ENCODE results near the gene PTPRD.
"Not testable (repeated sequence)": the region's sequence is repeated elsewhere in the genome, so short reads cannot be mapped to it uniquely, and the experiment has no call there.

The PTPRD gene

GRCh38 chr9:8713811-8714165 is 1899.0 kb downstream of the PTPRD start:
- in situ Hi-C loops (cut with MboI; ENCODE audit: low sequenced_read_pairs), result no loop called here

DNA sequence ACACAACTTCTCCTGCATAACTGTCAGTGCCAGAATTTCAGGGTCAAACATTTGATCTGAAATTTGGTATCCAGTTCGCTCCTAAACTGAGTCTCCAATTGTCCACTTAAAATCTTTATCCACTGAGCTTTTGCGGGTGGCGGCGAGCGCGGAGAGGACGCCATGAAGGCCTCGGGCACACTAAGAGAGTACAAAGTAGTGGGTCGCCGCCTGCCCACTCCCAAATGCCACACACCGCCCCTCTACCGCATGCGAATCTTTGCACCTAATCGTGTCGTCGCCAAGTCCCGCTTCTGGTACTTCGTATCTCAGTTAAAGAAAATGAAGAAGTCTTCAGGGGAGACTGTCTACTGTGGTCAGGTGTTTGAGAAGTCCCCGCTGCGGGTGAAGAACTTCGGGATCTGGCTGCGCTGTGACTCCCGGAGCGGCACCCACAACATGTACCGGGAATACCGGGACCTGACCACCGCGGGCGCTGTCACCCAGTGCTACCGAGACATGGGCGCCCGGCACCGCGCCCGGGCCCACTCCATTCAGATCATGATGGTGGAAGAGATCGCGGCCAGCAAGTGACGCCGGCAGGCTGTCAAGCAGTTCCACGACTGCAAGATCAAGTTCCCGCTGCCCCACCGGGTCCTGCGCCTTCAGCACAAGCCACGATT is 1899.5 kb downstream of the PTPRD start:
- in situ Hi-C loops (cut with MboI; ENCODE audit: low sequenced_read_pairs), result no loop called here

DNA sequence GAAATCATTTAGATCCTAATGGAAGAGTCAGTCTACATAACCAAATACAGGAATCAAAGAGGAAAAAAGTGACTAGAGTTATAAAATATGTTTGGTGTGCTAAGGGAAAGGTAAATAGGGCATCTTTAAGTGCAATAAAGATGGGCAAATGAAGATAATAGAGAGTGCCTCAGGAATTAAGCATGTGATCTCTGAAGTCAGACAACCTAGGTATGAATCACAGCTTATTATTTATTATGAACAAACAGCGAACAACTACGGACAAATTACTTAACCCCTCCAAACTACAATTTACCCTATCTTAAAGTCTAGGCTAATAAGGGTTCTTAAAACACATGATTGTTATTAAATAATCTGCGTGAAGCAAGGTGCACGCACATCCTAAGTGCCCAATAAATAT is 1903.1 kb downstream of the PTPRD start:
- in situ Hi-C loops (cut with MboI; ENCODE audit: low sequenced_read_pairs), result no loop called here

DNA sequence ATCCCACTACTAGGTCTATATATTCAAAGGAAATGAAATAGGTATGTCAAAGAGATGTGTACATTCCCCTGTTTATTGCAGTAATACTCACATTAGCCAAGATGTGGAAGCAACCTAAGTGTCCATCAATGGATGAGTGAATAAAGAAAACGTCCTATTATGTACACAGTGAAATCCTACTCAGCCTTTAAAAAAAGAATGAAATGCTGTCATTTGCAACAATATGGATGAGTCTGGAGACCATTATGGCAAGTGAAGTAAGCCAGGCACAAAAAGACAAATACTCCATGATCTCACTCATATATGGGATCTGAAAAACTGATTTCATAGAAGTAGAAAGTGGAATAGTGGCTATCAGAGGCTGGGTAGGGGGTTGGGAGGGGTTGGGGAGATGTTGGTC is 1904.1 kb downstream of the PTPRD start:
- in situ Hi-C loops (cut with MboI; ENCODE audit: low sequenced_read_pairs), result no loop called here

GRCh38 chr9:8706998-8707397 is 1905.8 kb downstream of the PTPRD start:
- in situ Hi-C loops (cut with MboI; ENCODE audit: low sequenced_read_pairs), result no loop called here

- in situ Hi-C loops (cut with MboI; ENCODE audit: low sequenced_read_pairs), result no loop called here
These were observed 1906.3 kb downstream of the PTPRD start for GRCh38 chr9:8706531-8706930.

- in situ Hi-C loops (cut with MboI; ENCODE audit: low sequenced_read_pairs), result no loop called here
These were observed 1906.9 kb downstream of the PTPRD start for GRCh38 chr9:8705861-8706260.

GRCh38 chr9:8703904-8704303 is 1908.9 kb downstream of the PTPRD start:
- in situ Hi-C loops (cut with MboI; ENCODE audit: low sequenced_read_pairs), result no loop called here

GRCh38 chr9:8701904-8702303 is 1910.9 kb downstream of the PTPRD start:
- in situ Hi-C loops (cut with MboI; ENCODE audit: low sequenced_read_pairs), result no loop called here

- in situ Hi-C loops (cut with MboI; ENCODE audit: low sequenced_read_pairs), result not testable (repeated sequence)
These were observed 1915.2 kb downstream of the PTPRD start for GRCh38 chr9:8697565-8697964.

- in situ Hi-C loops (cut with MboI; ENCODE audit: low sequenced_read_pairs), result no loop called here
These were observed 1916.3 kb downstream of the PTPRD start for GRCh38 chr9:8696516-8696915.

GRCh38 chr9:8694983-8695588 is 1917.7 kb downstream of the PTPRD start:
- in situ Hi-C loops (cut with MboI; ENCODE audit: low sequenced_read_pairs), result no loop called here

DNA sequence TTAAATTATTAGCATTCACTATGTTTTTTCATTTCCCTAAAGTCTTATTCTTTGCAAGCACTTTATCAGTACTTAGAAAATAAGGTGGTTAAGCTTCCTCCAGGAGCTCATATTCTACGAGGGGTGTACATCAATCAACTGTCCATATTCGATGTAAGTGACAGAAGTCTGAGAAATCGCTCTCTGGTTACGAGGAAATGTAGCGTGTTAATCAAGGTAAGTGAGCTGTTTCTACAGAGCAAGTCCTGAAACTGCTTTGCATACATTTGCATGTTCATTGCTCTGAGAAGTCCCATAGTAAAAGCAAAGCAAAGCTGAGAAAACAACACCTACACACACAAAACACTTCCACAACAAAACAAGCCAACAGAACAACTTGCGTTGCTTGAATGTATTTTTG is 1919.3 kb downstream of the PTPRD start:
- in situ Hi-C loops (cut with MboI; ENCODE audit: low sequenced_read_pairs), result no loop called here

GRCh38 chr9:8686516-8686915 is 1926.3 kb downstream of the PTPRD start:
- in situ Hi-C loops (cut with MboI; ENCODE audit: low sequenced_read_pairs), result no loop called here

DNA sequence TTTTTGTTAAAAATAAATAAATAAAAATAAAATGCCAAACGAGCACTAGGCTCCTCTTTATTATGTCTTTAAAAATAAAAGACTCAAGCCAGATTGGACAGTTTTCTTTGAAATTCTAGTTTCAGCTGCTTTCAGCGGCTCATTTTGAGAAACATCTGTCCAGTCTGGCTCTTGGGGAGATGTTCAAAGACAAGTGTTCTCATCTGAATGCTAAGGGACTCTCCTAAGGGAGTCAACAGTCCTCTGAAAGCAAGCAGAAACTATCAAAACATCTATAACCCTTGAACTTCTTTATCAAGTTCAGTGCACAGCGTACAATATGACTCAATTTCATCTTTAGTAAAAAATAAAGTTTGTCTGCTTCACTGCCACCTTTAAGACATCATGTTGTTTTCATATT is 1927.0 kb downstream of the PTPRD start:
- in situ Hi-C loops (cut with MboI; ENCODE audit: low sequenced_read_pairs), result no loop called here

- in situ Hi-C loops (cut with MboI; ENCODE audit: low sequenced_read_pairs), result no loop called here
These were observed 1927.7 kb downstream of the PTPRD start for GRCh38 chr9:8684978-8685708.

GRCh38 chr9:8683496-8683895 is 1929.3 kb downstream of the PTPRD start:
- in situ Hi-C loops (cut with MboI; ENCODE audit: low sequenced_read_pairs), result no loop called here

DNA sequence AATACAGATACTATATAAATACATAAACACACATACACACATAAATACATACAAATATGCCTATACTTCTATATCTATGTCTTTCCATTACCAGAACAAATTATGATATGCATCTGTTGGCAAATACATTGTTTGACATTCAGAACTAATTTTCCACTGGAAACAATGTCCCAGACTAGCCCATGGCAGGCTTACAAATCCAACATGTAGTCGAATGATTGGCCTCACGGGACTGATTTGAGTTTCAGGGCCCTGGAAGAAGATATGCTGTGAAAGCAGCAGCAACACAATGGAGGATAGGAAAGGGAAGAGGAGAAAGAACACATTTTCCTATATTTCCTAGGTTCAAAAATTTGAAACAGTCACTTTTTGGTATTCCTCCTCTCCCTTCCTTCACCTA is 1932.1 kb downstream of the PTPRD start:
- in situ Hi-C loops (cut with MboI; ENCODE audit: low sequenced_read_pairs), result no loop called here

GRCh38 chr9:8680157-8680556 is 1932.6 kb downstream of the PTPRD start:
- in situ Hi-C loops (cut with MboI; ENCODE audit: low sequenced_read_pairs), result no loop called here

DNA sequence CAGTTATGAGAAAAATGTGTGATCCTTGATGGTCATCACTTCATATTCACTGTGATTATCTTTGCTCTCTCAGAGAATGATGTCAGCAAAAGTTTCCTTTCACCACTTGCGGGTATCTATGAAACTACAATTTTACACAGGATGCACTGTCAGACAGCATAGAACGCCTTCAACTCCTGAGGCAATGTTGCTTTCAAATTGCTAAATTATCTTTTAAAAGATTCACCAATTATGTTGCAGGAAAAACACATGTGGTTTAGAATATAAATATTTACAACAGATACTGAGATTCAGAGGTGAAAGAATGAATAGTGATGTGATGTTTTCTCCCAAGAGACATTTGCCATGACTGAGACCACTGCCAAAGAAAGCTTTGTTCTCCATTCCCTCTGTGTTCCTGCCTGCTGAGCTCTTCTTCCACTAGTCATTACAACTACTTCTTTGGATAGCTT is 1933.4 kb downstream of the PTPRD start:
- in situ Hi-C loops (cut with MboI; ENCODE audit: low sequenced_read_pairs), result no loop called here

- in situ Hi-C loops (cut with MboI; ENCODE audit: low sequenced_read_pairs), result no loop called here
These were observed 1935.1 kb downstream of the PTPRD start for GRCh38 chr9:8677741-8678140.

DNA sequence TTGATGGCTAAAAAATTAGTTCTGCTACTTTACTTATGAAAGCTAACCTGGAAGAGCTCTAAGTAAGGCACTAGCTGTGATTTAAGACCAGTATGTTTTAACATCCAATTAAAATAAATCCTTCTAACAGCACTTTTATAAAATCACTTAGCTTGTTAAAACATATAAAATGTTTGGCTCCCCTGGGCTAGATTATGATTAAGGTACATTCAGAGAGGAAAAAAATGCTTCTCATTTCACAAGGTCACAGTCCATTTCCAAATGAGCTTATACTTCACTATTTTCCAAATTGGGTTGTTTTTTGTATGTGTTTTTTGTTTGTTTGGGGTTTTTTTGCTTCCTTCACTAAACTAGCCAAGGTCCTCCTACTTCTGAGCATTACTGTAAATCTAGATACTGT is 1938.3 kb downstream of the PTPRD start:
- in situ Hi-C loops (cut with MboI; ENCODE audit: low sequenced_read_pairs), result no loop called here
